ENCODE measurements around the gene ONECUT2.

Gene ONECUT2

GRCh38 chr18:57422313-57422872 is 12.8 kb upstream of the ONECUT2 start:
- TF ChIP-seq ZFP30 (CRISPR knock-in tag; IDR thresholded peaks at IDR 0.05) (no peak), CSDC2 (CRISPR knock-in tag; IDR thresholded peaks at IDR 0.05) (no peak), POU6F1 (CRISPR knock-in tag; IDR thresholded peaks at IDR 0.05; ENCODE audit: borderline replicate concordance, low read depth) (no peak), ZC3H10 (CRISPR knock-in tag; IDR thresholded peaks at IDR 0.05) (no peak), ZNF565 (CRISPR knock-in tag; conservative IDR thresholded peaks at IDR 0.05; ENCODE audit: low read depth) (no peak), PPARA (CRISPR knock-in tag; IDR thresholded peaks at IDR 0.05; ENCODE audit: borderline replicate concordance) (no peak), ZNF8 (CRISPR knock-in tag; IDR thresholded peaks at IDR 0.05) (no peak), PATZ1 (CRISPR knock-in tag; IDR thresholded peaks at IDR 0.05; ENCODE audit: borderline replicate concordance) (no peak), SNAI2 (CRISPR knock-in tag; IDR thresholded peaks at IDR 0.05) (no peak), CSRNP3 (CRISPR knock-in tag; IDR thresholded peaks at IDR 0.05) (no peak), ZNF70 (CRISPR knock-in tag; IDR thresholded peaks at IDR 0.05) (no peak), ZFP3 (CRISPR knock-in tag; IDR thresholded peaks at IDR 0.05) (no peak), CREB5 (CRISPR knock-in tag; IDR thresholded peaks at IDR 0.05; ENCODE audit: low read depth) (no peak), RARB (CRISPR knock-in tag; IDR thresholded peaks at IDR 0.05) (no peak), GLIS3 (CRISPR knock-in tag; IDR thresholded peaks at IDR 0.05) (no peak), ESRRG (CRISPR knock-in tag; IDR thresholded peaks at IDR 0.05) (no peak), ISL1 (CRISPR knock-in tag; IDR thresholded peaks at IDR 0.05) (no peak)
- no peak for ATAC-seq

GRCh38 chr18:57423821-57424220 is 11.4 kb upstream of the ONECUT2 start:
- TF ChIP-seq POU6F1 (CRISPR knock-in tag; IDR thresholded peaks at IDR 0.05; ENCODE audit: borderline replicate concordance, low read depth) = no peak
- no peak for TF ChIP-seq CSRNP3 (CRISPR knock-in tag; IDR thresholded peaks at IDR 0.05)
- TF ChIP-seq ZFP30 (CRISPR knock-in tag; IDR thresholded peaks at IDR 0.05) = no peak
- no peak for TF ChIP-seq ZNF8 (CRISPR knock-in tag; IDR thresholded peaks at IDR 0.05)
- no peak for ATAC-seq

GRCh38 chr18:57425096-57425495 is 10.1 kb upstream of the ONECUT2 start:
- no peak for TF ChIP-seq CSDC2 (CRISPR knock-in tag; IDR thresholded peaks at IDR 0.05)
- no peak for TF ChIP-seq RARB (CRISPR knock-in tag; IDR thresholded peaks at IDR 0.05)
- no peak for TF ChIP-seq ISL1 (CRISPR knock-in tag; IDR thresholded peaks at IDR 0.05)
- TF ChIP-seq ARNTL (CRISPR knock-in tag; IDR thresholded peaks at IDR 0.05; ENCODE audit: borderline replicate concordance, low read depth) = no peak
- TF ChIP-seq PATZ1 (CRISPR knock-in tag; IDR thresholded peaks at IDR 0.05; ENCODE audit: borderline replicate concordance) = no peak
- TF ChIP-seq CREB5 (CRISPR knock-in tag; IDR thresholded peaks at IDR 0.05; ENCODE audit: low read depth) = no peak
- no peak for TF ChIP-seq ZNF565 (CRISPR knock-in tag; conservative IDR thresholded peaks at IDR 0.05; ENCODE audit: low read depth)
- no peak for TF ChIP-seq TCF4 (CRISPR knock-in tag; IDR thresholded peaks at IDR 0.05; ENCODE audit: borderline replicate concordance)
- TF ChIP-seq ZNF70 (CRISPR knock-in tag; IDR thresholded peaks at IDR 0.05) = no peak
- TF ChIP-seq BACH2 (CRISPR knock-in tag; IDR thresholded peaks at IDR 0.05; ENCODE audit: borderline replicate concordance) = no peak
- TF ChIP-seq OSR1 (CRISPR knock-in tag; IDR thresholded peaks at IDR 0.05) = no peak
- no peak for TF ChIP-seq ZFP3 (CRISPR knock-in tag; IDR thresholded peaks at IDR 0.05)
- no peak for ATAC-seq
